GM11168 (cell line): ENCODE results near the gene KITLG.
"Not testable (repeated sequence)": the region's sequence is repeated elsewhere in the genome, so short reads cannot be mapped to it uniquely, and the experiment has no call there.

ENCODE experiments used
- in situ Hi-C: fragments of 300-500 bp; cut with MboI; formaldehyde crosslinking; loops from one replicate; pipeline ENCODE4 v1.12.0; 2022; ENCODE audit warnings: low sequenced_read_pairs; ENCODE audit not compliant: unreplicated experiment

Gene KITLG

DNA sequence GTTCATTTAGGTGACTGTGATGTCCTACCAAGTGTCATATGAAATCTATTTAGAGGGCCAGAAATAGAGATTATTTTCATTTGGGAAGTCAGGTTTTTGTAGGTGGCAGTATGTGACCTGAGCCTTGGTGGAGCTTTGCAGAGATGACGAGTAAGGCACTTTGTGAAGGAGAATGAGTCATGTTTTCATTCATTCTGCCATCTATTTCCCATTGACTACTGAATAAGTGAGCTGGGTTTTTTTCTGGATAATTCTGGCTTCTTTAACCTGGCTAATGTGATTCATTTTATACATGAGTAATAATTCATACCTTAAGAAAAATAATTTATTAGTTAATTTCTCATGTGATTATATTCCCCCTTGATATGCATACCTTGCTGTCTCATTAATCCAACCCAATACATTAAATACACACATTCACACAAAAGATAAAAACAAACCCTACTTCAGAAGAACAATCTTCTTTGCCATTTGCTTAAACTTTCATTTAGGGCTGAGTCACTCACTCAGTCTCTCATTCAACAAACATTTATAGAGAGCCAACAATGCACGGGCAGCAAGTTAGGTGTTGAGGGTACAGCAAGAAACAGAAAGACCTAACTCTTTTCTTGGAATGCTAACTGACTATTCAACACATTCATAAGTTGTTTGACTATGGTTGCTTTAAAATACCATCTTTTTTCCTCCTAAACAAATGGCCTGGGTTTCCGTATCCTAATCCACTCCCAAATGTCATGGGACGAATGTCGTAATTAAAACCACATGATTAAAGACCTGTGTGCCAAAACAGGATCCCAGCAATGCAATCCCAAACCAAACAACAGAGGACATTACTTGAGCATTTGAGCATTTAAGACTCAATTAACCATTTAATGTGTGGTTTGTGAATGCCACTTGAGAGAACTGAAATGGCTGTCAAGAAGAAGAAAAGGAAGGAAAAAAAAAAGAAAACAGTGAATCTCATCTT is 78.0 kb downstream of the KITLG start:
- in situ Hi-C loops = no loop called here

DNA sequence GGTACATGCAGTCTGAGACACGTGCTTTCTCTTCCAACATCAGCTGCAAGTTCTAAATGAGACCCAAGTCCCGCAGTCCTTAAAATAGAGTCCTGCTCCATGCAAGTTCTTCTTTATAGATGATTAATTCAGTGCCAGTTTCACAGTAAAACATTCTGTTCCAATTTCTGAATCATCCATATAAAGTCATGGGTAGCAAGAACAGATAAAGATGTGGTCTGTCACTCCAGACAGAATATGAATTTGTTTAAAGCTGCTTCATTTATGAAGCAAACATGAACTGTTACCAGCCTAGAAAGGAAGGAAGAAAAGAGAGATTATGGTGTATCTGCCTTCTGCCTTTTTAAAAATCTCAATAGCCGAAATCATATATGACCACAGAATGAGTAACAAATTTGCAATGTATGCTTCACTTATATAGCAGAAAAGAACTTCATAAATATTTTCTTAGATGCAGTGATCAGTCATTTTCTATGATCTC is 83.3 kb downstream of the KITLG start:
- in situ Hi-C loops = no loop called here

DNA sequence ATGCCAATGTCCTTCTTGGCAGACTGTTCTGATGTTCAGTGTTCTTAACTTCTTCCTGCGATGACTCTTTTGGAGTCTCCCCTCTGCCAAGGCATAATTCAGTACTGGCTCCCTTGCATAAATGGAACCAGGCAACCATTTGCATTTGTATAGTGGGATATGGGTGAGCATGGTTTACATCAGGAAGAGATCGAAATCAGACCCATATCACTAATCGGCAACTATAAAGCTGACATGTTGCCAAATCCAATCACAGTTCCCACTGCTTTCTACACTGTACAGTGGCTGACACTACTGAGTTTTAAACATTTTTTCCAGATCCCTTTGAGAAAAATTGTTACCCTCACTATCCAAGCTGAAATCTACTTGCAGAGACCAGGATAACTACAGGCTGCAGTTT is 83.8 kb downstream of the KITLG start:
- in situ Hi-C loops = no loop called here

GRCh38 chr12:88495031-88495430 is 85.2 kb downstream of the KITLG start:
- in situ Hi-C loops = no loop called here

GRCh38 chr12:88494520-88494919 is 85.8 kb downstream of the KITLG start:
- in situ Hi-C loops = no loop called here

DNA sequence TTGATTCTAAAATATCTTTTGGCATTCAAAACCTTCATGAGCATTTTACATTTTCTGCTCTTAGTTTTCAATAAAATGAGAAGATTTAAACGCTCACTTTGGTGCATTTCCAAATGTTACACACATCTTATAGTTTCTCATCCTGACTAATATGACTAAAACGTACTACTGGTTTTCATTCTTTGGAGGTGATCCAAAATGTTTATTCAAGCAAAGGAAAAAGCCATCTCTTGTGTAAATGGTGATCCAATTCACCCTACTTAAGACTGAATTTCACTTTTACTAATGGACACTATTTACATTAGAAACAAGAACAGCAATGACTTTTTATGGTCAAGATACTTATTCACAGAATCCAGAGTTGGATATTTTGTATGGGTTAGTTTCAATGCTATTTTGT is 86.6 kb downstream of the KITLG start:
- in situ Hi-C loops = no loop called here

DNA sequence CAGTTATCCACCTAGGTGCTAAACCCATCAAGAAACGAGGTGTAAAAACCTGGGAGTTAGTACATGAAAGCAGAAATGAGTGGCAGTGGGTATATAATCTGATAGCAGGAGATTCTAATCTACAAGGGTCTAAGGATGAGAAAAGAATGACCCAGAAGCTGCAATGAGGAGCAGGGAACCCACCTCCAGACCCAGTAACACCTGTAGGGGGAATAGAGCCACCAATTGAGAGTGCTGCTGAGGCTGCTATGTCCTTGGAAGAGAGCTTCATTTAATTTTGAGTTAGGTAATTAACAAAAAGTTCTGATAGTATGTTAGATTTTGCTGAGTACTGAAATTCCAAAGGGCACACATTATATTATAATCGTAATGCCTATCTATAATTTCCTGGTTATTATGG is 89.8 kb downstream of the KITLG start:
- in situ Hi-C loops = no loop called here

DNA sequence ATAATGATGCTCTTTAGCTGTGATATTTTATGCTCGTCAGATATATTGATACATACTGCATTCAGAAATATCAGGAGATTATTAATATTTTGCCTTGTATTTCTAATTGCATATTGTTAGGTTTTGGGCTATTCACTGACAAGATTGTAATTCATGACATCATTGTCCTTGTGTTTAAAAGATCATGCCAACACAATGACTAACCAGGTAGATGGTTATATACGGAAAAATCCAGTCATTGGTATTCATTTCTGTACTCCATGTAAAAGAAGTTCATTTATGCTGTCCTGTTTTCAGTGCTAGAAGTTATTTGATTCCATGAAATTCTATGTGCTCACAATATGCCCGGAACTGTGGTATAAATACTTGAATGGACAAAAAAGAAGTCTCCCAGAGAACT is 107.5 kb downstream of the KITLG start:
- in situ Hi-C loops = no loop called here

GRCh38 chr12:88472248-88472647 is 108.0 kb downstream of the KITLG start:
- in situ Hi-C loops = no loop called here

- in situ Hi-C loops = no loop called here
These were observed 108.8 kb downstream of the KITLG start for GRCh38 chr12:88471331-88472045.

GRCh38 chr12:88469154-88469553 is 111.1 kb downstream of the KITLG start:
- in situ Hi-C loops = no loop called here

- in situ Hi-C loops = no loop called here
These were observed 111.7 kb downstream of the KITLG start for GRCh38 chr12:88468581-88468980.

GRCh38 chr12:88466708-88467107 is 113.6 kb downstream of the KITLG start:
- in situ Hi-C loops = not testable (repeated sequence)

GRCh38 chr12:88458327-88458726 is 121.9 kb downstream of the KITLG start:
- in situ Hi-C loops = no loop called here

DNA sequence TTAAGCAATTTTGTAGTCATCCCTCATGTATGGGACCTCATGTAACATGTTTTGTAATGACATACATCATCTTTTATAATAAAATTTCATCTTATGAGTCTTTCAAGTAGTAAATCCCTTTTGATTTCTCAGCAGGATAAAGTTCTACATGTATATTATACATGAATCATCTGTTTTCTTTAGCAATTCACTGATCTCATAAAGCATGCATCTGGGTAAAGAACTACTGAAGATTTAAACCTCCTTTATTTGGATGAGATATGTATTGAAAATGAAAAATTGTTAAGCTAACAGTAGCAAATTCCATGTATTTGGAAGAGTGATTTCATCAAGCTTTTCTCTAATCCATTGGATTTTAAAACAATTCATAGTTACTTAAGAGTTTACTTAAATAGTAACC is 126.9 kb downstream of the KITLG start:
- in situ Hi-C loops = no loop called here

GRCh38 chr12:88451205-88451604 is 129.1 kb downstream of the KITLG start:
- in situ Hi-C loops = no loop called here

DNA sequence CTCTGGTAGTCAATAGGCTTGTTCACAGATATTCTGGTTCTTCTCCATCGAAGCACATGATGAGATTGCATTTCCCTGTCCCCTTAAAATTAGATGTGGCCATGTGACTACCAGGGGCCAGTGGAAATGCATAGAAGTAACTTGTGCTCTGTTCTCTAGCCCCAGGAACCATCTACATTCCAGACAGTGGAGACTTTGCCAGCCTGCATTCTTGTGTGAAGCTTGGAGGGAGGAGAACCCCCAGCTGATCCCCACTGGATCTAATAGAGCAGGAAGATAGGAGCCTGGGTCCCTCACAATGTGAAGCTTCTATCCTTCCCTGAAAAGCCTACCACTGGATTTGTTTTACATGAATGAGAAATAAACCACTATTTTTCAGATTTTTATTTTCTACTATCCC is 130.1 kb downstream of the KITLG start:
- in situ Hi-C loops = no loop called here

DNA sequence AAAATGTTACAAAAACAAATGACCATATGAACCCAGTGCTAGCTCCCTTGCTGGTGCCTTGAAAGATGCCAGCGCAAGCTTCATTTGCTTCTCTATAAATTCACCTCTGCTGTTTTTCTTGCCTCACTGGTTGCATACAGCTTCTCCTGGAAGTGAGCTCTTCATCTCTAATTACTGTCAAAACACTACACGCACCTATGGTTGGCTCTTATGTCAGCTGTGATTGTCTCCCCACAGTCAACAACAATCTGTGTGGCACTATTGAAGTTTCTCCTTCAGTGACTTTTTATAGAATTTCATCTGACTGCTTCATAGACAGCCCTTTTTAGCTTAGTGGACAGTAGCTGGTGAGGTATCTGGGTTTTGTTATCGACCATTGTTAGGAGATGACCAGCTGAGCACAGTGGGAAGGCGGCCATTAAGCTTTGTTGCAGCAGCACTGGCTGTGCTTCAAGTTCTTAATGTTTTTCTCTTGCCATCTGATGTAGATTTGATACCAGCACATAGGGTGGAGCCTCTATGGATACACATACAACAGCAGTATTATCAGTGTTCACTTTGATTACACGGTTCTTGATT is 131.8 kb downstream of the KITLG start:
- in situ Hi-C loops = no loop called here

GRCh38 chr12:88445705-88446394 is 134.4 kb downstream of the KITLG start:
- in situ Hi-C loops = no loop called here

GRCh38 chr12:88444481-88444880 is 135.8 kb downstream of the KITLG start:
- in situ Hi-C loops = no loop called here
